HepG2 (cell line): ENCODE results near the gene NLRC3. TPM values are rescaled to one million over a fixed set of nuclear protein-coding genes. Genes with fewer than 3 reads are reported as not detected.

Source experiments
- ATAC-seq: fragments of 200-7000 bp; cut with Tn5 transposase; 3 replicates; pipeline ENCODE4 v1.9.1; 2020; ENCODE audit warnings: mild to moderate bottlenecking, moderate library complexity
- BruUV-seq: library from RNA; stranded (reverse); fragments of 400-500 nt; replicated peaks from 2 replicates; lab custom pipeline; 2021; lab: Mats Ljungman, UMichigan
- CTCF ChIA-PET: fragments of 300-600 bp; formaldehyde crosslinking; extraction: SDS; loops from one replicate; lab custom pipeline; 2021; ENCODE audit warnings: low total read pairs, inconsistent platforms, low intra/inter-chr PET ratio; lab: Yijun Ruan, JAX
- POLR2A ChIA-PET: fragments of 350-600 bp; sonication (Branson Sonifier 250); formaldehyde crosslinking; loops from one replicate; lab custom pipeline; 2020; ENCODE audit warnings: antibody characterized with exemption, inconsistent platforms; lab: Yijun Ruan, JAX
- DNase-seq: peaks from one replicate; pipeline ENCODE4 v3.0.0-alpha.2; 2015; ENCODE audit warnings: low spot score
- FAIRE-seq: peaks from 3 replicates; lab custom pipeline; 2011; peaks lifted over from hg19 to GRCh38; lab: Jason Lieb, UNC
- H2AFZ ChIP-seq: one replicate; pipeline ENCODE4 v1.6.1; 2011; ENCODE audit warnings: low read length, inconsistent platforms
- H3K27ac ChIP-seq: fragments of 300-600 bp; 3 replicates; pipeline ENCODE4 v1.8.0; 2011; ENCODE audit warnings: mixed run types, mild to moderate bottlenecking, mixed read lengths, low read length, inconsistent platforms; ENCODE audit not compliant: insufficient read depth; ENCODE audit errors: extremely low read length
- H3K27me3 ChIP-seq, 2 experiments: fragments of 200-600 bp in 1 of 2; 2 replicates in 1 of 2; 3 replicates in 1 of 2; pipeline versions ENCODE4 v1.6.0 to v1.8.0; 2011; ENCODE audit warnings: low read length in 2 of 2, mild to moderate bottlenecking in 2 of 2, moderate library complexity in 2 of 2, inconsistent platforms in 1 of 2; ENCODE audit not compliant: insufficient read depth in 2 of 2, control insufficient read depth in 1 of 2
- H3K36me3 ChIP-seq, 2 experiments: fragments of 200-600 bp in 1 of 2; replicated peaks in 1 of 2; 2 replicates in 1 of 2; 3 replicates in 1 of 2; pipeline versions ENCODE4 v1.5.1 to v1.8.0; 2011; ENCODE audit warnings: low read length in 2 of 2, inconsistent platforms in 1 of 2; ENCODE audit not compliant: insufficient read depth in 2 of 2, control insufficient read depth in 1 of 2
- H3K4me1 ChIP-seq: 2 replicates; pipeline ENCODE4 v1.5.1; 2012; ENCODE audit warnings: low read length, inconsistent platforms; ENCODE audit not compliant: insufficient read depth
- H3K4me2 ChIP-seq: 2 replicates; pipeline ENCODE4 v1.6.0; 2011; ENCODE audit warnings: low read depth, low read length, inconsistent platforms
- H3K4me3 ChIP-seq, 3 experiments: fragments of 200-600 bp in 1 of 3; sonication (generic), shearing (Covaris generic) in 1 of 3; replicated peaks in 1 of 3; 2 replicates each; pipeline ENCODE4 v1.5.1; 2011 to 2016; ENCODE audit warnings: low read length in 3 of 3, inconsistent platforms in 2 of 3, low read depth in 2 of 3, mild to moderate bottlenecking in 2 of 3, control low read depth in 1 of 3, mixed read lengths in 1 of 3; ENCODE audit not compliant: insufficient read depth in 1 of 3
- H3K79me2 ChIP-seq: one replicate; pipeline ENCODE4 v1.6.1; 2011; ENCODE audit warnings: low read length, inconsistent platforms; ENCODE audit not compliant: insufficient read depth
- H3K9ac ChIP-seq: 2 replicates; pipeline ENCODE4 v1.6.0; 2011; ENCODE audit warnings: mild to moderate bottlenecking, low read depth, low read length, inconsistent platforms; ENCODE audit not compliant: insufficient read depth
- H3K9me3 ChIP-seq: 2 replicates; pipeline ENCODE4 v1.5.1; 2012; ENCODE audit warnings: mild to moderate bottlenecking, low read length
- H4K20me1 ChIP-seq: 2 replicates; pipeline ENCODE4 v1.6.0; 2011; ENCODE audit warnings: inconsistent platforms, mild to moderate bottlenecking, low read length, moderate library complexity; ENCODE audit not compliant: insufficient read depth
- BHLHE40 ChIP-seq: IDR thresholded peaks from 2 replicates; pipeline ENCODE4 v1.6.1; 2011; ENCODE audit warnings: low read length, improper control_type of control experiment
- CBX1 ChIP-seq: IDR thresholded peaks from one replicate; pipeline ENCODE4 v1.6.1; 2016; ENCODE audit warnings: antibody characterized with exemption, low read depth
- GFI1 ChIP-seq: sonication (generic); formaldehyde crosslinking; IDR thresholded peaks from 2 replicates; pipeline ENCODE4 v1.5.0; 2020; ENCODE audit warnings: missing genetic modification reagents, mild to moderate bottlenecking, borderline replicate concordance
- KDM3A ChIP-seq: IDR thresholded peaks from 2 replicates; pipeline ENCODE4 v1.6.1; 2018; ENCODE audit warnings: low read depth, missing compliant biosample characterization
- MAFK ChIP-seq, 2 experiments: IDR thresholded peaks in 1 of 2; conservative IDR thresholded peaks in 1 of 2; 2 replicates each; pipeline ENCODE4 v1.6.1; 2011; ENCODE audit warnings: improper control_type of control experiment in 2 of 2, low read length in 2 of 2
- POLR2AphosphoS2 ChIP-seq: IDR thresholded peaks from 2 replicates; pipeline ENCODE4 v1.6.1; 2011; ENCODE audit warnings: low read depth, low read length, improper control_type of control experiment
- SATB2 ChIP-seq: sonication (generic); formaldehyde crosslinking; IDR thresholded peaks from 2 replicates; pipeline ENCODE4 v1.5.0; 2020; ENCODE audit warnings: missing genetic modification reagents
- TAF15 ChIP-seq: fragments of 200-400 bp; formaldehyde crosslinking; IDR thresholded peaks from one replicate; pipeline ENCODE4 v1.6.1; 2018; ENCODE audit warnings: mild to moderate bottlenecking, low read depth, low read length; ENCODE audit not compliant: poor library complexity, severe bottlenecking
- ZNF10 ChIP-seq: sonication (generic); formaldehyde crosslinking; IDR thresholded peaks from 2 replicates; pipeline ENCODE4 v1.4.0; 2020; ENCODE audit warnings: mild to moderate bottlenecking, low read depth, missing genetic modification reagents, borderline replicate concordance
- ZNF124 ChIP-seq: sonication (generic); formaldehyde crosslinking; IDR thresholded peaks from 2 replicates; pipeline ENCODE4 v1.4.0; 2020; ENCODE audit warnings: missing genetic modification reagents
- ZNF446 ChIP-seq: sonication (generic); formaldehyde crosslinking; IDR thresholded peaks from 2 replicates; pipeline ENCODE4 v1.5.0; 2020; ENCODE audit warnings: mild to moderate bottlenecking, missing genetic modification reagents
- ZNF570 ChIP-seq: sonication (generic); formaldehyde crosslinking; IDR thresholded peaks from 2 replicates; pipeline ENCODE4 v1.4.0; 2020; ENCODE audit warnings: mild to moderate bottlenecking, missing genetic modification reagents, borderline replicate concordance
- ZNF616 ChIP-seq: sonication (generic); formaldehyde crosslinking; IDR thresholded peaks from 2 replicates; pipeline ENCODE4 v1.5.0; 2020; ENCODE audit warnings: low read depth, mild to moderate bottlenecking, missing genetic modification reagents
- WGBS: methylation state at CpG from one replicate; pipeline ENCODE4 v1.1.6; 2017; ENCODE audit warnings: low lambda C conversion rate; 5-methylcytosine and 5-hydroxymethylcytosine counted together
- in situ Hi-C: cut with HindIII; loops from 2 replicates; pipeline ENCODE4 v1.10.0; 2017; ENCODE audit warnings: low pct_unique_long_range_greater_than_20kb; ENCODE audit not compliant: extremely low pct_ligation_motif_present
- intact Hi-C: fragments of 100-400 bp; cut with micrococcal nuclease; formaldehyde crosslinking; loops from one replicate; pipeline ENCODE4 v1.10.0; 2022; ENCODE audit not compliant: unreplicated experiment
- polyA plus RNA-seq, 8 experiments: library from polyadenylated mRNA; depleted of rRNA in 3 of 8; stranded (reverse) in 7 of 8; unstranded in 1 of 8; fragments of >200 nt; fragmentation: Illumina TruSeq in 4 of 8; extraction: Trizol in 4 of 8; gene quantifications; 2 replicates each; pipeline versions ENCODE4 v1.2.1 to v1.2.3, GENCODE V29; 2011 to 2016; ENCODE audit warnings: low read depth in 4 of 8, missing spikeins in 1 of 8, mixed read lengths in 1 of 8; ENCODE audit not compliant: insufficient read depth in 1 of 8
- total RNA-seq, 5 experiments: library from RNA; depleted of rRNA; stranded (reverse); fragments of >200 nt; fragmentation: Illumina TruSeq; extraction: Trizol; gene quantifications; 2 replicates each; pipeline ENCODE4 v1.2.3, GENCODE V29; 2016; ENCODE audit warnings: low read depth in 1 of 5
- TF ChIP-seq, protein P1 (sequence below): sonication (generic); formaldehyde crosslinking; IDR thresholded peaks from 2 replicates; pipeline ENCODE4 v1.5.1; 2020; ENCODE audit warnings: missing genetic modification reagents, mild to moderate bottlenecking, borderline replicate concordance
- TF ChIP-seq, protein P2 (sequence below): sonication (generic); formaldehyde crosslinking; IDR thresholded peaks from 2 replicates; pipeline ENCODE4 v1.8.0; 2023; ENCODE audit warnings: mild to moderate bottlenecking, missing genetic modification reagents
- TF ChIP-seq, protein P3 (sequence below): sonication (generic); formaldehyde crosslinking; IDR thresholded peaks from 2 replicates; pipeline ENCODE4 v1.9.0; 2022; ENCODE audit warnings: low read depth, missing genetic modification reagents

The NLRC3 gene
- total and polyA plus RNA-seq, 2 of the 13 experiments (the other 11 are each of a cell fraction or from before 2014, with no cell fraction given): not detected

DNA sequence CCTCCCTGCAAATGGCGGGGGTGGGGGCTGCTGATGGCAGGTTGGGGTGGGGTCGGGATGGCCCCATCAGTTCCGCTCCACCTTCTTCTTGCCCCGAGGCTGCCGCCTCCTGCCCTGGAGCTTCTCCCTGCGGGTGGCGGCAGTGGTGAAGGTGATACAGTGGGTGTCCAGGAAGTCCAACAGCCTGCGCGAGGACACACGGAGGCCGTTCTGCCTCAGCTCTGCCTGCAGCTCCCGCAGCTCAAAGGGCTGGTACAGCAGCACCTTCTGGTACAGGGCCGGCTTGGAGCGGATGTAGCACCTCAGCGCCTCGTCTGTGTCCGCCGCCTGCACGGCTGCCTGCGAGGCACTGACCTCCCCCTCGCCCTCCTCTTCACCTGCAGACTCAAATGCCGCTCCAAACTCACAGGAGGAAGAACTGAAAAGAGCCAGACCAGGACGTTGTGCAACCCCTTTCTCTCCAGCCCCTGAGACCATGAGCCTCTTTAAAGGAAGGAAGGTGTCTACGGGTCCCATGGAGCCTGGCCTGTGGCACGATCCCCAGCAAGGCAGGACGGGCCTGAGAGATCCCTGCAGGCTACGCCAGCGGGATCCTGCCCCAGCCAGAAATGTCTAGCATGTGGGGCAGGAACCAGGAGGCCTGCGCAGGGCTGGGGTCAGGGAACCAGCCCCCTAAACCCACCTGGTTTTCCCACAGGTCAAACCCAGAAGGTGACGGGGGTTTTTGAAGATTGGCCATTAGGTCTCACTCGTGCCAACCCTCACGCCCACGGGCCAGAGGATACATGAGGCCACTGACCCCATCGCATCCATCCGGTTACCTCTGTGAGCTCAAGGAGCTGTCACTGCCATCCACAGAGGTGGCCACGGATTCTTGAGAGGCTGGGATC, 5.3 kb upstream of the NLRC3 start (continued):
- TF ChIP-seq MAFK (conservative IDR thresholded peaks at IDR 0.05 in 1 of 2, IDR thresholded peaks at IDR 0.05 in 1 of 2; ENCODE audit: low read length in 2 of 2) (no peak), GFI1 (CRISPR knock-in tag) (no peak), ZNF616 (CRISPR knock-in tag) (no peak)
- TF ChIP-seq, protein P1, sequence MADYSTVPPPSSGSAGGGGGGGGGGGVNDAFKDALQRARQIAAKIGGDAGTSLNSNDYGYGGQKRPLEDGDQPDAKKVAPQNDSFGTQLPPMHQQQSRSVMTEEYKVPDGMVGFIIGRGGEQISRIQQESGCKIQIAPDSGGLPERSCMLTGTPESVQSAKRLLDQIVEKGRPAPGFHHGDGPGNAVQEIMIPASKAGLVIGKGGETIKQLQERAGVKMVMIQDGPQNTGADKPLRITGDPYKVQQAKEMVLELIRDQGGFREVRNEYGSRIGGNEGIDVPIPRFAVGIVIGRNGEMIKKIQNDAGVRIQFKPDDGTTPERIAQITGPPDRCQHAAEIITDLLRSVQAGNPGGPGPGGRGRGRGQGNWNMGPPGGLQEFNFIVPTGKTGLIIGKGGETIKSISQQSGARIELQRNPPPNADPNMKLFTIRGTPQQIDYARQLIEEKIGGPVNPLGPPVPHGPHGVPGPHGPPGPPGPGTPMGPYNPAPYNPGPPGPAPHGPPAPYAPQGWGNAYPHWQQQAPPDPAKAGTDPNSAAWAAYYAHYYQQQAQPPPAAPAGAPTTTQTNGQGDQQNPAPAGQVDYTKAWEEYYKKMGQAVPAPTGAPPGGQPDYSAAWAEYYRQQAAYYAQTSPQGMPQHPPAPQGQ (CRISPR knock-in tag): no peak

DNA sequence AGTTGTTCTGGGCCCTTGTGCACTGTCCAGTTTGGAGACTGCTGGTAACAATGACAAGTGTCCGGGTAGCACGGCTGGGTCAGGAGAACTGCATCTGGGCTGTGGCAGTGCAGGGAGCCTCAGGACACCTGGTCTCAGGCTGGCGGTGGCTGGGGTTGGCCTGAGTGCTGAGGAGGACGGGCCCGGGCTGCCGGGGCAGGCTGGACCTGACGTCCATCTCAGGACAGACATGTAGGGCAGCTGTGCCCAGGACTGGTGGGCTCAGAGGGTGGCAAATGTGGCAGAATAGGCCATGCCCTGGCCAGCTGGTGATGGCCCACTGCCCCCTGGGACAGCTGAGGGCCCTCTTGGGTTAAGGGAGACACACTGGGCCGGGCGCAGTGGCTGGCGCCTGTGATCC, 4.2 kb upstream of the NLRC3 start:
- Histone ChIP-seq H2AFZ (no peak overlapping the region), H3K4me1 (0 out of 2 replicates have a peak, but pooled peaks cover 9% of the 10 kb centered on the region), H3K36me3 (peaks cover 2 to 4% of the 10 kb centered on the region in 2 experiments; a peak in 1 of 5 replicates), H3K9ac (no peak overlapping the region), H3K4me3 (no peak overlapping the region), H3K27ac (no peak overlapping the region), H3K4me2 (no peak overlapping the region), H3K27me3 (peaks cover 0 to 4% of the 10 kb centered on the region in 2 experiments; a peak in 2 of 5 replicates), H3K79me2 (no peaks in the 10 kb centered on the region), H3K9me3 (no peaks in the 10 kb centered on the region), H4K20me1 (no peaks in the 10 kb centered on the region)
- POLR2A ChIA-PET: no interaction called here
- in situ Hi-C loops (no loop called here), intact Hi-C loops (no loop called here)
- BruUV-seq: no TSS peak
- ATAC-seq: no peak
- no peak for FAIRE-seq
- DNase-seq: no peak
- CTCF ChIA-PET: no interaction called here
- 91% methylated on average over 5 of the region's 10 CpGs for WGBS
- TF ChIP-seq CBX1: no peak
- no peak for TF ChIP-seq BHLHE40
- no peak for TF ChIP-seq ZNF446 (CRISPR knock-in tag)
- no peak for TF ChIP-seq ZNF10 (CRISPR knock-in tag)
- TF ChIP-seq KDM3A (CRISPR knock-in tag): no peak
- TF ChIP-seq, protein P2, sequence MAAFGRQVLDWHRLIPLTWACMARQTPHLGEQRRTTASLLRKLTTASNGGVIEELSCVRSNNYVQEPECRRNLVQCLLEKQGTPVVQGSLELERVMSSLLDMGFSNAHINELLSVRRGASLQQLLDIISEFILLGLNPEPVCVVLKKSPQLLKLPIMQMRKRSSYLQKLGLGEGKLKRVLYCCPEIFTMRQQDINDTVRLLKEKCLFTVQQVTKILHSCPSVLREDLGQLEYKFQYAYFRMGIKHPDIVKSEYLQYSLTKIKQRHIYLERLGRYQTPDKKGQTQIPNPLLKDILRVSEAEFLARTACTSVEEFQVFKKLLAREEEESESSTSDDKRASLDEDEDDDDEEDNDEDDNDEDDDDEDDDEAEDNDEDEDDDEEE (CRISPR knock-in tag): no peak
- TF ChIP-seq TAF15: no peak
- TF ChIP-seq SATB2 (CRISPR knock-in tag): no peak
- TF ChIP-seq ZNF124 (CRISPR knock-in tag): no peak
- no peak for TF ChIP-seq POLR2AphosphoS2
- no peak for TF ChIP-seq ZNF570 (CRISPR knock-in tag)
- TF ChIP-seq, protein P3, sequence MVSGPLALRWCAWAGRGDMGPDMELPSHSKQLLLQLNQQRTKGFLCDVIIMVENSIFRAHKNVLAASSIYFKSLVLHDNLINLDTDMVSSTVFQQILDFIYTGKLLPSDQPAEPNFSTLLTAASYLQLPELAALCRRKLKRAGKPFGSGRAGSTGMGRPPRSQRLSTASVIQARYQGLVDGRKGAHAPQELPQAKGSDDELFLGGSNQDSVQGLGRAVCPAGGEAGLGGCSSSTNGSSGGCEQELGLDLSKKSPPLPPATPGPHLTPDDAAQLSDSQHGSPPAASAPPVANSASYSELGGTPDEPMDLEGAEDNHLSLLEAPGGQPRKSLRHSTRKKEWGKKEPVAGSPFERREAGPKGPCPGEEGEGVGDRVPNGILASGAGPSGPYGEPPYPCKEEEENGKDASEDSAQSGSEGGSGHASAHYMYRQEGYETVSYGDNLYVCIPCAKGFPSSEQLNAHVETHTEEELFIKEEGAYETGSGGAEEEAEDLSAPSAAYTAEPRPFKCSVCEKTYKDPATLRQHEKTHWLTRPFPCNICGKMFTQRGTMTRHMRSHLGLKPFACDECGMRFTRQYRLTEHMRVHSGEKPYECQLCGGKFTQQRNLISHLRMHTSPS (CRISPR knock-in tag): no peak
